Stimulated activated CD4-positive, alpha-beta T cell treated with anti-CD3 and anti-CD28 coated beads, Interleukin-1b, Interleukin-23, amount 100 ng/mL, for 24 hours (primary cell): ENCODE results near the gene OR1L8.
"Not testable (repeated sequence)": the region's sequence is repeated elsewhere in the genome, so short reads cannot be mapped to it uniquely, and the experiment has no call there.

Experiments used
- DNase-seq, 4 experiments: peaks; one replicate each; pipeline ENCODE4 v3.0.0-alpha.2; 2020; ENCODE audit warnings: low read depth in 4 of 4, low spot score in 1 of 4

The OR1L8 gene

GRCh38 chr9:122583284-122583683 is at the start of gene OR1L8:
TSS of gene OR1L8 (minus strand) at chr9:122583384. CDS start at chr9:122568477, 14,907 bp downstream.
- not testable (repeated sequence) for DNase-seq

GRCh38 chr9:122619996-122620395 is 36.8 kb upstream of the OR1L8 start:
- no peak for DNase-seq

GRCh38 chr9:122614362-122614761 is 31.2 kb upstream of the OR1L8 start, which contains the start of gene OR1Q1:
TSS of gene OR1Q1 (plus strand) at chr9:122614738. CDS start at chr9:122614738, 0 bp downstream.
- no peak for DNase-seq

- DNase-seq: no peak
These were observed 26.6 kb upstream of the OR1L8 start for GRCh38 chr9:122609804-122610203.

GRCh38 chr9:122606587-122606986 is 23.4 kb upstream of the OR1L8 start:
- no peak for DNase-seq

- no peak for DNase-seq
These were observed 22.5 kb upstream of the OR1L8 start for GRCh38 chr9:122605691-122606090.

- no peak for DNase-seq
These were observed 2.8 kb downstream of the OR1L8 start for GRCh38 chr9:122580360-122580759.

- DNase-seq: no peak
These were observed 3.3 kb downstream of the OR1L8 start for GRCh38 chr9:122579874-122580273.

- DNase-seq: no peak
These were observed 10.7 kb downstream of the OR1L8 start for GRCh38 chr9:122572456-122572855.

GRCh38 chr9:122567901-122568300 is 15.3 kb downstream of the OR1L8 start:
- DNase-seq: no peak

- DNase-seq: no peak
These were observed 20.9 kb downstream of the OR1L8 start for GRCh38 chr9:122562134-122562760.

GRCh38 chr9:122561446-122561845 is 21.7 kb downstream of the OR1L8 start:
- DNase-seq: no peak

- no peak for DNase-seq
These were observed 30.4 kb downstream of the OR1L8 start, which contains the start of gene OR1N2 for GRCh38 chr9:122552812-122553211. TSS of gene OR1N2 (plus strand) at chr9:122553112. CDS start at chr9:122553212, 100 bp downstream.

- DNase-seq: no peak
These were observed 31.8 kb downstream of the OR1L8 start for GRCh38 chr9:122551371-122551770.

GRCh38 chr9:122546196-122546595 is 37.0 kb downstream of the OR1L8 start:
- DNase-seq: no peak

- no peak for DNase-seq
These were observed 44.4 kb downstream of the OR1L8 start for GRCh38 chr9:122538757-122539156.

GRCh38 chr9:122537066-122537465 is 46.1 kb downstream of the OR1L8 start:
- not testable (repeated sequence) for DNase-seq

GRCh38 chr9:122536134-122536533 is 47.0 kb downstream of the OR1L8 start:
- no peak for DNase-seq

GRCh38 chr9:122531157-122531556 is 52.0 kb downstream of the OR1L8 start:
- DNase-seq: not testable (repeated sequence)

GRCh38 chr9:122527193-122527592 is 56.0 kb downstream of the OR1L8 start, which contains the start of gene OR1N1:
TSS of gene OR1N1 (minus strand) at chr9:122527293. CDS start at chr9:122527293, 0 bp downstream.
- no peak for DNase-seq

GRCh38 chr9:122526602-122527001 is 56.6 kb downstream of the OR1L8 start:
- DNase-seq: peak in 1 of 4 experiments; percentile 14

- DNase-seq: no peak
These were observed 63.8 kb downstream of the OR1L8 start for GRCh38 chr9:122519376-122519775.

GRCh38 chr9:122518841-122519240 is 64.3 kb downstream of the OR1L8 start, which contains the start of gene OR1J4:
TSS of gene OR1J4 (plus strand) at chr9:122519141. CDS start at chr9:122519141, 0 bp downstream.
- DNase-seq: no peak
